Cardiac fibroblast (primary cell): ENCODE data around the gene SMOC2.
"Not testable (repeated sequence)": the region's sequence is repeated elsewhere in the genome, so short reads cannot be mapped to it uniquely, and the experiment has no call there.

ENCODE experiments used
- DNase-seq, 2 donors: peaks; one replicate each; pipeline versions ENCODE4 v3.0.0 to v3.0.0-alpha.2; 2010; ENCODE audit warnings: low read depth in 2 of 2
- H3K4me3 ChIP-seq, 2 donors: replicated peaks in 1 of 2; 1 replicate in 1 of 2; 2 replicates in 1 of 2; pipeline ENCODE4 v1.5.1; 2011; ENCODE audit warnings: low read depth in 2 of 2, low read length in 2 of 2, mild to moderate bottlenecking in 2 of 2, moderate library complexity in 1 of 2
- CTCF ChIP-seq: IDR thresholded peaks from one replicate; pipeline ENCODE4 v1.5.1; 2011; ENCODE audit warnings: low read depth, mild to moderate bottlenecking, low read length, inconsistent platforms

SMOC2 gene

GRCh38 chr6:168698923-168699322, 257.9 kb downstream of the SMOC2 start:
- DNase-seq: no peak
- no peak for TF ChIP-seq CTCF

GRCh38 chr6:168699631-168700295, 258.8 kb downstream of the SMOC2 start:
- TF ChIP-seq CTCF: no peak
- DNase-seq: no peak
- H3K4me3 ChIP-seq: no peak overlapping the region

More at GRCh38 chr6:168698923-168699322, 257.9 kb downstream of the SMOC2 start:
- no peak overlapping the region for H3K4me3 ChIP-seq

GRCh38 chr6:168700880-168701279, 259.9 kb downstream of the SMOC2 start:
- DNase-seq: no peak
- H3K4me3 ChIP-seq: no peak overlapping the region
- no peak for TF ChIP-seq CTCF

GRCh38 chr6:168703990-168704389, 263.0 kb downstream of the SMOC2 start:
- DNase-seq: no peak
- TF ChIP-seq CTCF: no peak
- no peak overlapping the region for H3K4me3 ChIP-seq

GRCh38 chr6:168704678-168705077, 263.7 kb downstream of the SMOC2 start:
- no peak for DNase-seq
- H3K4me3 ChIP-seq: no peak overlapping the region
- no peak for TF ChIP-seq CTCF

- H3K4me3 ChIP-seq, DNase-seq: not testable (repeated sequence)
Measured at GRCh38 chr6:168705271-168705670, 264.3 kb downstream of the SMOC2 start.

GRCh38 chr6:168706471-168707177, 265.6 kb downstream of the SMOC2 start:
- no peak for TF ChIP-seq CTCF
- DNase-seq: no peak
- H3K4me3 ChIP-seq: no peak overlapping the region
